ENCODE measurements around the gene CELF1.

DNA sequence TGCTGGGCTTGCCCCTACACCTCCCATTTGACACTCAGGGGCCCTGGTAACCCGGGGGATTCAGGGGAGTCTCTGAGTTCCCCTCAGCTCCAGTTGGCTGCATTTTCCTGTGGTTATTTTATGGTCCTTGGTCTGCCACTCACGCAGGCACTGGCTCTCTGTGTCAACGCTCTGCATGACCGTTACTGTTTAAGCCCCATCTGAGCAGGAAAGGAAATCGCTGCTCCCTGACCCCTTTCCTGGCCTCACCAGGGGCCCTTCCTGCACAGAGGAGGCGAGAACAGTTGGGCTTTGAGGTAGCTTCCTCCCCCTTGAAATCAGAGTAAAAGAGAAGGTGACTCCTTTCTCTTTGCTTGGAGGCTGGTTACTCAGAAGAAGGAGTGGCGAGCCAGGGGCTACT is 38.8 kb upstream of the CELF1 start:
- TF ChIP-seq EP300 (IDR thresholded peaks at IDR 0.05) = no peak
- TF ChIP-seq, protein P1, sequence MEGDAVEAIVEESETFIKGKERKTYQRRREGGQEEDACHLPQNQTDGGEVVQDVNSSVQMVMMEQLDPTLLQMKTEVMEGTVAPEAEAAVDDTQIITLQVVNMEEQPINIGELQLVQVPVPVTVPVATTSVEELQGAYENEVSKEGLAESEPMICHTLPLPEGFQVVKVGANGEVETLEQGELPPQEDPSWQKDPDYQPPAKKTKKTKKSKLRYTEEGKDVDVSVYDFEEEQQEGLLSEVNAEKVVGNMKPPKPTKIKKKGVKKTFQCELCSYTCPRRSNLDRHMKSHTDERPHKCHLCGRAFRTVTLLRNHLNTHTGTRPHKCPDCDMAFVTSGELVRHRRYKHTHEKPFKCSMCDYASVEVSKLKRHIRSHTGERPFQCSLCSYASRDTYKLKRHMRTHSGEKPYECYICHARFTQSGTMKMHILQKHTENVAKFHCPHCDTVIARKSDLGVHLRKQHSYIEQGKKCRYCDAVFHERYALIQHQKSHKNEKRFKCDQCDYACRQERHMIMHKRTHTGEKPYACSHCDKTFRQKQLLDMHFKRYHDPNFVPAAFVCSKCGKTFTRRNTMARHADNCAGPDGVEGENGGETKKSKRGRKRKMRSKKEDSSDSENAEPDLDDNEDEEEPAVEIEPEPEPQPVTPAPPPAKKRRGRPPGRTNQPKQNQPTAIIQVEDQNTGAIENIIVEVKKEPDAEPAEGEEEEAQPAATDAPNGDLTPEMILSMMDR (IDR thresholded peaks at IDR 0.05) = no peak

All from esophagus muscularis mucosa (tissue), 3 donors.